Astrocyte of the cerebellum (primary cell): ENCODE measurements around the gene DLL1.

Source experiments
- DNase-seq: peaks from one replicate; pipeline ENCODE4 v3.0.0-alpha.2; 2011; ENCODE audit warnings: low read depth
- H3K4me3 ChIP-seq: 2 replicates; pipeline ENCODE4 v1.5.1; 2011; ENCODE audit warnings: mild to moderate bottlenecking, low read depth, low read length, moderate library complexity
- CTCF ChIP-seq: IDR thresholded peaks from 2 replicates; pipeline ENCODE4 v1.5.1; 2012; ENCODE audit warnings: low read length, low read depth, moderate library complexity, mild to moderate bottlenecking; ENCODE audit errors: missing control alignments
- in situ Hi-C: cut with HindIII; loops from 2 replicates; pipeline ENCODE4 v1.10.0; 2017; ENCODE audit warnings: low sequenced_read_pairs

Gene DLL1

DNA sequence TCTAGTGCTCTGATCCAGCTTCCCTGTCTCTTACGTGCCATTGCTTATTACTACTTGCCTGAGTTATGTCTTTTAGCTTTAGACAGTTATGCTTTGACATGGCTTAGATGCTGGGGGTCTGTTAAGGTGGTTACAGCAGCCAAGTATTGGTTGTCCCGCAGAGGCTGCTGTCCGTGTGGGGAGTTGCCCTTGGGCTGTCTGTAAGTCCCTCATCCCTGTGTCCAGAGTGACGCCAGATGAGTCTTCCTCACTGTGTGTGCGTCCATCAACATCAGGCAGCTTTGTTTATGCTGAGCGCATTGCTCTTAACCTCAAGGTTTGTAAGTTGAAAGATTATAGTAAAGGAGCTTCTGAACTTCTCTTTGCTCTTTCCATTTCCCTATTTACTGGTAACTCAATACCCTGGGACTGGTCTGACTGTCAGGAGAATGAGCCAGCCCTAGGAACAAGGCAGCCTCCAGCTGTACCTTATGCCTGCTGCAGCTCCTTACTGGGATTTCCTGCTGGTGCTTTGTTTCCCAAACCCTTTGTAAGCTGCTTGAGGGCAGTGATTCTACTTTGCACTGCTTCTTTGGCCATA lies 22.9 kb upstream of the DLL1 start:
- no peak overlapping the region for H3K4me3 ChIP-seq
- DNase-seq = no peak
- TF ChIP-seq CTCF = no peak
- in situ Hi-C loops = no loop called here

- DNase-seq = no peak
- H3K4me3 ChIP-seq = no peak overlapping the region
- in situ Hi-C loops = no loop called here
- no peak for TF ChIP-seq CTCF
These were observed 22.0 kb upstream of the DLL1 start for GRCh38 chr6:170312876-170313275.

- no peak for DNase-seq
- no peak overlapping the region for H3K4me3 ChIP-seq
- TF ChIP-seq CTCF = no peak
- in situ Hi-C loops = no loop called here
These were observed 20.8 kb upstream of the DLL1 start for GRCh38 chr6:170311696-170312095.

- no peak for TF ChIP-seq CTCF
- DNase-seq = no peak
- H3K4me3 ChIP-seq = no peak overlapping the region
- in situ Hi-C loops = no loop called here
These were observed 17.9 kb upstream of the DLL1 start for GRCh38 chr6:170308761-170309160.

DNA sequence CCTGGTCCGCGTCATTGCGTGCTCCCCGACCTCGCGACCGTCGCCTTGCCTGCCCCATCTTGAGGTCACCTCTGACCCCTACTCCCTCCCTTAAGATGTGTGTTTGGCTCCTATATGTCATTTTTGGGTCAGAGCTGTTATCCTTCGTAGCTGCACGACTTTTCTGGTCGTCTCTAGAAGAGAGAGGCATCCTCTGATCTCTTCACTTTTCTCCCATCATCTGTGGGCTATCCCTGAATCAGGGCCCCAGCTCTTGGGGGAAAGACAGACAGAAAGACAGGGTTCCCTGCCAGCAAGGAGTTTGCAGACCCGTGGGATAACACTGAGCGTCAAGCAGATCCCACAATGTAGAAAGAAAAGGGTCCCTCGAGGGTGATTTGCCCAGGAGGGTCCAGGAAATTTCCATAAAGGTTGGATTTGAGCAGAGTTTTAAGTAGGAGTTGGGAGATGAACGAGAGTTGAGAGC lies 16.2 kb upstream of the DLL1 start:
- in situ Hi-C loops = no loop called here
- no peak for TF ChIP-seq CTCF
- H3K4me3 ChIP-seq = peak overlapping the region; percentile 72
- DNase-seq = no peak

GRCh38 chr6:170306324-170307079 lies 15.6 kb upstream of the DLL1 start, which contains the start of gene FAM120B:
Gene FAM120B (plus strand): TSS chr6:170306758. CDS start chr6:170317391, 10,633 bp downstream.
- H3K4me3 ChIP-seq = peak within 1 kb of the TSS; percentile 72
- peak; percentile 87 for DNase-seq
- no peak for TF ChIP-seq CTCF
- in situ Hi-C loops = no loop called here
